T-cell (primary cell): Measurements from ENCODE around the gene STK11IP. TPM values are rescaled to one million over a fixed set of nuclear protein-coding genes. Genes with fewer than 3 reads are reported as not detected.
A peak's percentile ranks its signal among the peaks of the same experiment; 100 is the strongest.

Experiments
- ATAC-seq, 4 experiments: fragments of 200-7000 bp in 3 of 4; fragments of 150-1000 bp in 1 of 4; cut with Tn5 transposase; replicated peaks in 1 of 4; 1 replicate in 3 of 4; 2 replicates in 1 of 4; pipeline ENCODE4 v1.10.0; 2021; ENCODE audit warnings: moderate library complexity in 3 of 4, mild to moderate bottlenecking in 2 of 4, moderate number of reproducible peaks in 1 of 4
- CTCF ChIA-PET, 2 donors: fragments of 300-600 bp; sonication (Branson Sonifier 250); formaldehyde crosslinking; loops; one replicate each; lab custom pipeline; 2022; ENCODE audit warnings: antibody characterized with exemption in 2 of 2; lab: Charles Lee
- POLR2A ChIA-PET, 2 donors: fragments of 300-600 bp; sonication (Branson Sonifier 250); formaldehyde crosslinking; loops; one replicate each; lab custom pipeline; 2022; ENCODE audit warnings: antibody characterized with exemption in 2 of 2; lab: Charles Lee
- DNase-seq, 35 experiments: peaks; one replicate each; pipeline versions ENCODE4 v3.0.0 to v3.0.0-alpha.2; 2013 to 2023
- H3K27ac ChIP-seq: one replicate; pipeline ENCODE4 v1.5.1; 2013; ENCODE audit warnings: low read length
- H3K27me3 ChIP-seq, 2 experiments: replicated peaks in 1 of 2; 1 replicate in 1 of 2; 2 replicates in 1 of 2; pipeline versions ENCODE4 v1.6.1 to v1.7.0; 2013; ENCODE audit warnings: low read length in 1 of 2, mixed read lengths in 1 of 2; ENCODE audit not compliant: control insufficient read depth in 2 of 2, insufficient read depth in 2 of 2; ENCODE audit errors: extremely low read depth in 1 of 2
- H3K36me3 ChIP-seq, 2 donors: 1 replicate in 1 of 2; 2 replicates in 1 of 2; pipeline versions ENCODE4 v1.6.1 to v1.7.0; 2013; ENCODE audit warnings: low read length in 1 of 2; ENCODE audit not compliant: control insufficient read depth in 2 of 2, insufficient read depth in 1 of 2; ENCODE audit errors: extremely low read depth in 1 of 2
- H3K4me1 ChIP-seq, 2 experiments: 1 replicate in 1 of 2; 2 replicates in 1 of 2; pipeline versions ENCODE4 v1.6.1 to v1.7.0; 2013; ENCODE audit warnings: low read length in 2 of 2, mixed read lengths in 1 of 2; ENCODE audit not compliant: insufficient read depth in 2 of 2, control insufficient read depth in 1 of 2; ENCODE audit errors: extremely low read depth in 1 of 2
- H3K4me3 ChIP-seq, 2 donors: 1 replicate in 1 of 2; 2 replicates in 1 of 2; pipeline versions ENCODE4 v1.5.1 to v1.7.0; 2013; ENCODE audit warnings: mild to moderate bottlenecking in 2 of 2, low read length in 1 of 2, moderate library complexity in 1 of 2; ENCODE audit not compliant: control insufficient read depth in 1 of 2; ENCODE audit errors: extremely low read depth in 1 of 2
- H3K9me3 ChIP-seq: 2 replicates; pipeline ENCODE4 v1.7.0; 2013
- H3K27ac Mint-ChIP-seq, 2 donors: one replicate each; pipeline ENCODE4 v1.8.0; 2020 to 2021; ENCODE audit warnings: mild to moderate bottlenecking in 2 of 2, mixed read lengths in 2 of 2
- H3K27me3 Mint-ChIP-seq, 2 donors: one replicate each; pipeline ENCODE4 v1.8.0; 2021 to 2022; ENCODE audit warnings: mixed read lengths in 2 of 2
- H3K36me3 Mint-ChIP-seq: one replicate; pipeline ENCODE4 v1.8.0; 2021; ENCODE audit warnings: mixed read lengths
- H3K4me1 Mint-ChIP-seq, 3 donors: one replicate each; pipeline ENCODE4 v1.8.0; 2020 to 2022; ENCODE audit warnings: mixed read lengths in 3 of 3, mild to moderate bottlenecking in 1 of 3
- H3K4me3 Mint-ChIP-seq, 3 donors: one replicate each; pipeline ENCODE4 v1.8.0; 2020 to 2022; ENCODE audit warnings: mild to moderate bottlenecking in 3 of 3, mixed read lengths in 3 of 3, moderate library complexity in 3 of 3
- H3K9me3 Mint-ChIP-seq, 3 donors: one replicate each; pipeline ENCODE4 v1.8.0; 2020 to 2022; ENCODE audit warnings: mixed read lengths in 3 of 3
- WGBS: methylation state at CpG from one replicate; pipeline ENCODE4 v1.1.5; 2013; ENCODE audit warnings: missing lambda C conversion rate; ENCODE audit not compliant: insufficient coverage; 5-methylcytosine and 5-hydroxymethylcytosine counted together
- total RNA-seq, 35 experiments: library from RNA in 6 of 35; stranded (reverse) in 6 of 35; fragments of 120-200 nt in 1 of 35; gene quantifications; one replicate each; pipeline versions ENCODE4 v1.2.1 to v1.2.4 and lab custom pipeline; 2013 to 2026

The STK11IP gene
- total RNA-seq, 5 donors from 2014 or later (not counting 1 experiment from before 2014, with no cell fraction given), result 25.9 to 52.8 (median 49.3) TPM

DNA sequence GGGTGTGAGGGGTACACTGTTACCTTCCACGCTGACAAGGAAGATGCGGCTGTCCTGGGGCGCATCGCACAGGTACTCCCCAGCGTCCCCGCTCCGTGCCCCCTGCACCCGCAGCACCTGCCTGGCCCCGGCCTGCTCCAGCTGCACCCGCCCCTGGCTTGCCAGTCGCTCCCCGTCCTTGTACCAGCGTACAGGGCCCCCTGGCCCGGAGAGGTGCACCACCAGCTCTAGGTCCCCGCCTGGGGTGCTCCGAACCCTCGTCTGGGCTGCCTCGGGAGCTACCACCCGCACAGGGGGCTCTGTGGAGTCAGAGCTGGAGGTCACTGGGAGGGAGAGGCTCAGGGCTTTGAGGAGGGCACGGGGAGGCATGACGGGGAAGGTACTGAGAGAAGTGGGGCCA is 40.3 kb upstream of the STK11IP start:
- Histone ChIP-seq H3K4me1 (peaks cover 0 to 12% of the 10 kb centered on the region in 2 experiments), H3K4me3 (no peak overlapping the region), H3K27me3 (peaks cover 0 to 82% of the 10 kb centered on the region in 2 experiments), H3K36me3 (no peaks in the 10 kb centered on the region), H3K9me3 (no peaks in the 10 kb centered on the region), H3K27ac (no peak overlapping the region)
- Mint-ChIP-seq H3K36me3 (no peaks in the 10 kb centered on the region), H3K4me3 (no peak overlapping the region), H3K4me1 (peaks cover 0 to 5% (median 4%) of the 10 kb centered on the region in 3 donors), H3K27me3 (peaks cover 28 to 36% of the 10 kb centered on the region in 2 donors), H3K9me3 (no peaks in the 10 kb centered on the region), H3K27ac (no peak overlapping the region)
- CTCF ChIA-PET, result no interaction called here
- no peak for DNase-seq
- ATAC-seq, result no peak
- POLR2A ChIA-PET, result no interaction called here
- WGBS, result 82% methylated on average over 20 of the region's 21 CpGs

DNA sequence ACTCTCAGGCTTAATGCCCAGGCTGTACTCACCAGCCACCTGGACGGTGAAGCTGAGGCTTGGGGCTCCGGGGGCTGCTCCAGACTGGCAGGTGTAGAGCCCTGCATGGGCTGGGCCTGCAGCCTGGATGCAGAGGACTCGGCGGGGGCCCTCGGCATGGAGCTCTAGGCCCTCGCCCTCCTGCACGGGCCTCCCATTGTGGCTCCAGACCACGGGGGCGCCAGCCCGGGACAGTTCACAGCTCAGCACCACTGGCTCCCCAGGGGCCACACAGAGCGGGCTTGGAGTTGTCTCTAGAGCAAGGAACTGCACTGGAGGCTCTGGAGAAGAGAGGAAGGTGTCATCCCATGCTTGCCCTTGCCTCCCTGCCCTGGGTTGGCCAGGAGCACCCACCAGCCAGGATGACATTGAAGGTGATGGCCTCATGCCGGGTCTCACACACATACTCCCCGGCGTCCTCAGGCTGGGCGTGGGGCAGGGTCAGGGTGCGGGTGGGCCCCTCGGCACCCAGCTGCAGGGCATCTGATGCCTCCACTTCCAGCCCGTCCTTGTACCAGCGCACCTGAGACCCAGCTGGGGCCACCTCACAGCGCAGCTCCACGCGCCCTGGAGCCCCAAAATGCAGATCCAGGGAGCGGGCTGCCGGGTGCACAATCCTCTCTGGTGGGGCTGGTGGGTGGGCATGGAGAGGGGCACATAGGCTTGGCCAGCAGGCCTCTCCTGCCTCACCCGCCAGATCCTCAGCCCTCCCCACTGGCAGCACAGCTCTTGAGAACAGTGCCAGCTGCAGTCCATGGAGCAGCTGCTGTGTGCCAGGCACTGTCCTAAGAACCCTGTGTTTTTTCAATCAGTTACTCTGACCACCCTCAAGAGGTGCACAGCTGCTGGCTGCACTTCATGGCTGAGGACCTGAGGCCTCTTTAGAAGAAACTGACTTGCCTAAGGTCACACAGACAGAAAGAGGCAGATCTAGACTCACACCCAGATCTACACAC is 39.6 kb upstream of the STK11IP start:
- WGBS, result 87% methylated on average over 22 of the region's 25 CpGs
- ChIA-PET POLR2A (no interaction called here), CTCF (no interaction called here)

DNA sequence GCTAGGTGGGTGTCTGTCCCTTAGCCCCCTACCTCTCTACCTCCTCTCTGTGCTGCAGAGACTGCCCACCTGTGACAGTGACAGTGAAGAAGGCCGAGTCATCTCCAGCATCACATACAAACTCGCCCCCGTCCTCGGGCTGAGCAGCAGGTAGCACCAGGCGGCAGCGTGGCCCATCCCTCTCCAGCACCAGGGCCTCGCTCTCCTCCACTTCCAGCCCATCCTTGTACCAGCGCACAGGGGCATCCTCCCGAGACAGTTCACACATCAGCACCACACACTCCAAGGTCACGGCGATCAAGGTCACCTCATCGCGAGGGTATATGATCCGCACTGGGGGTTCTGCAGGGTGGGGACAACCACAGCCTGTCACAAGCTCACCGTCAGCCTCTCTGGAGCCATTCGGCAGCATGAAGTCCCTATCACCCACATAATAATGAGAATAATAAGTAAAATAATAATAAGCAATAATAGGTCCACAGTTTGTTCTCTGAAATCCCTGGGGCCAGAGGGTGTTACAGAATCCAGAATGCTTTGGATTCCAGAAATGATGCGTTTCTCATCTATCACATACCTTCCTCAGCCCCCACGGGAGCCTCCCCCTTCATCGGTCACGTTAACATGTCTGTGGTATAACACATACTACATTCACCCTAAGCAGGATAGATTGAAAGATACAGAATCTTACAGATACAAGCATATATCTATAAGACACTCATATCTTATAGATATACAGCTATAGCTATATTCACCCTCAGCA is 38.3 kb upstream of the STK11IP start:
- Histone ChIP-seq H3K9me3 (no peaks in the 10 kb centered on the region), H3K36me3 (no peaks in the 10 kb centered on the region), H3K4me1 (no peaks in the 10 kb centered on the region), H3K27me3 (peaks cover 0 to 79% of the 10 kb centered on the region in 2 experiments), H3K4me3 (no peak overlapping the region), H3K27ac (no peak overlapping the region)
- no peak for DNase-seq
- no peaks in the 10 kb centered on the region for H3K9me3 Mint-ChIP-seq
- CTCF ChIA-PET, result interaction anchor here (0.5 to 2.1 kb wide), 11 partner anchors 8 to 77 kb away, joined by 3 to 13 read pairs (median 3); partner anchors contain the start of gene GMPPA (in 1 of the 2)
- POLR2A ChIA-PET, result no interaction called here
- H3K4me3 Mint-ChIP-seq, result no peak overlapping the region
- H3K4me1 Mint-ChIP-seq, result no peaks in the 10 kb centered on the region
- WGBS, result 81% methylated on average over 11 of the region's 20 CpGs
- H3K27me3 Mint-ChIP-seq, result peaks cover 24 to 29% of the 10 kb centered on the region in 2 donors
- no peak for ATAC-seq
- H3K36me3 Mint-ChIP-seq, result no peaks in the 10 kb centered on the region
- H3K27ac Mint-ChIP-seq, result no peak overlapping the region

More for the DNA sequence above, 39.6 kb upstream of the STK11IP start:
- Histone ChIP-seq H3K27ac (no peak overlapping the region), H3K27me3 (peaks cover 0 to 81% of the 10 kb centered on the region in 2 experiments), H3K4me3 (no peak overlapping the region), H3K36me3 (no peaks in the 10 kb centered on the region), H3K9me3 (no peaks in the 10 kb centered on the region), H3K4me1 (peaks cover 0 to 4% of the 10 kb centered on the region in 2 experiments)
- no peaks in the 10 kb centered on the region for H3K9me3 Mint-ChIP-seq
- no peaks in the 10 kb centered on the region for H3K36me3 Mint-ChIP-seq
- no peak overlapping the region for H3K27ac Mint-ChIP-seq
- H3K27me3 Mint-ChIP-seq, result peaks cover 28 to 35% of the 10 kb centered on the region in 2 donors
- H3K4me1 Mint-ChIP-seq, result peaks cover 0 to 5% (median 4%) of the 10 kb centered on the region in 3 donors
- no peak overlapping the region for H3K4me3 Mint-ChIP-seq
- DNase-seq (no peak), ATAC-seq (no peak)

DNA sequence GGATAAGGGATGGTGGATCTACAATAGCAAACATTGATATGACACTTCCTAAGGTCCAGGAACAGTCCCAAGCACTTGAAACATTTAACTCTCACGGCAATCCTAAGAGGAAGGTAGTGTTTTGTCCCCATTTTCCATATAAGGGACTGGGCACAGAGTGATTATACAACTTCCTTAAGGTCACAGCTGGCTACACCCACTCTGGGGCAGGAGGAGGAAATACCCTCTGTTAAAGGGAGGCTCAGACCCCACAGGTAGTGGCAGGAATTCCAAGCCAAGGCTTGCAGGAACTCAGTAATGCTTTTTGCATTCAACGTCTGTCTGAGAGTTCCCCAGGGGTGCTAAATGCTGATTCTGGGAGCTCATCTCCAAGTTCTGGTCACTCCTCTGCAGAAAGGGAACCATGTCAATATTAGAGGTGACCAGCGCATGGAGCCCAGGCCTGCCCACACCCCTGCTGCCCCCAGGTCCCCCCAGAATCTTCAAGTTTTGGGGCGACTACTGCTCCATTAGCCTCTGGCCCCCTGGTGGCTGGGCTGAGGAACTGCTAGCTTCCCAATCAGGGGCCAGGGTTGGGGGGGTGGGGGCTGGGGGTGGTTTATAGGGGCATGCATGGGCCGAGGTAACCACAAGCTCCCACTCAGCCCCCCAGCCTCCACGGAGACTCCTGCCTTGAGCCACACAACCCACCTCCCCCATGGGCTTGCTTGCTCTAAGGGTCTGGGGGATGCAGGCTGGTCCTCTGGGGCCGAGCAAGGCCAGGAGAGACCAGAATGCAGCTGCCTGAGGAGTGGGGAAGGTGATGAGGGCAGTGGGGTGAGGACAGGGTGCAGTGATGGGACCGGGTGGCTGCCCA is 37.4 kb upstream of the STK11IP start:
- POLR2A ChIA-PET, result interaction anchor here in 1 of 2 donors (0.5 kb wide), 1 partner anchor 18 kb away, joined by 3 read pairs; no protein-coding TSS in a partner anchor

DNA sequence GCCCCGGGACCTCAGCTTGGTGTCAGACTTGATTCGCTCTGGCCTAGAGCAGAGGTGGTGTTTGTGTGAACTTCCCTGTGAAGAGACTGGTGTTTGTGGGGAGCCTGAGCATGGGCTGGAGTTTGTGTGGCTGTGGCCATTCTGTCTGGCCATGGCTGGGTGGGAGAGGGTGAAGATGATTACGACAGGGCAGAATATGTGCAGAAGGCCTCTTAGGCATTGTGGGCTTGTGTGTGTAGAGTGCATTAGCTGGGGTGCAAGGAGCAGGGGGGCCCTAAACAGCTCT is 36.8 kb upstream of the STK11IP start:
- Histone ChIP-seq H3K4me1 (no peaks in the 10 kb centered on the region), H3K36me3 (no peaks in the 10 kb centered on the region), H3K27ac (no peak overlapping the region), H3K4me3 (no peak overlapping the region), H3K9me3 (no peaks in the 10 kb centered on the region), H3K27me3 (peaks cover 0 to 74% of the 10 kb centered on the region in 2 experiments)
- no peak for DNase-seq
- Mint-ChIP-seq H3K27ac (no peak overlapping the region), H3K9me3 (no peaks in the 10 kb centered on the region), H3K4me1 (no peaks in the 10 kb centered on the region), H3K27me3 (peaks cover 19 to 22% of the 10 kb centered on the region in 2 donors), H3K36me3 (no peaks in the 10 kb centered on the region), H3K4me3 (no peak overlapping the region)
- CTCF ChIA-PET, result interaction anchor here (0.6 to 2.1 kb wide), 8 partner anchors 10 to 75 kb away, joined by 3 to 13 read pairs (median 4); no protein-coding TSS in a partner anchor
- 56% methylated on average over 3 of the region's 3 CpGs for WGBS
- no peak for ATAC-seq
- POLR2A ChIA-PET, result no interaction called here

More for the DNA sequence above, 37.4 kb upstream of the STK11IP start:
- ATAC-seq (peak; percentile 38 to 67 (median 51)), DNase-seq (peak in 4 of 35 experiments; percentile 25 to 49 (median 32))
- WGBS, result 53% methylated on average over 3 of the region's 8 CpGs
- Mint-ChIP-seq H3K27ac (no peak overlapping the region), H3K27me3 (peaks cover 19 to 25% of the 10 kb centered on the region in 2 donors), H3K36me3 (no peaks in the 10 kb centered on the region), H3K4me1 (no peaks in the 10 kb centered on the region), H3K4me3 (no peak overlapping the region), H3K9me3 (no peaks in the 10 kb centered on the region)
- Histone ChIP-seq H3K9me3 (no peaks in the 10 kb centered on the region), H3K4me1 (no peaks in the 10 kb centered on the region), H3K27ac (no peak overlapping the region), H3K4me3 (no peak overlapping the region), H3K36me3 (no peaks in the 10 kb centered on the region), H3K27me3 (peaks cover 0 to 75% of the 10 kb centered on the region in 2 experiments)
- CTCF ChIA-PET, result interaction anchor here (0.5 to 2.1 kb wide), 16 partner anchors 9 to 1884 kb away, joined by 3 to 13 read pairs (median 3); partner anchors contain the start of gene GMPPA (in 1 of the 2)
